GM12874 (cell line): Measurements from ENCODE around the gene DUSP8.

Source experiments
- CTCF ChIP-seq: IDR thresholded peaks from 2 replicates; pipeline ENCODE4 v1.5.1; 2011; ENCODE audit warnings: low read depth, mild to moderate bottlenecking, control low read depth, low read length, moderate library complexity; ENCODE audit not compliant: insufficient read depth

The DUSP8 gene

GRCh38 chr11:1510928-1511327, 61.1 kb downstream of the DUSP8 start:
- no peak for TF ChIP-seq CTCF

GRCh38 chr11:1509626-1510255, 62.3 kb downstream of the DUSP8 start:
- no peak for TF ChIP-seq CTCF

- TF ChIP-seq CTCF: no peak
Measured at GRCh38 chr11:1508986-1509385, 63.1 kb downstream of the DUSP8 start.

- no peak for TF ChIP-seq CTCF
Measured at GRCh38 chr11:1508491-1508891, 63.6 kb downstream of the DUSP8 start.

GRCh38 chr11:1507381-1508140, 64.5 kb downstream of the DUSP8 start:
- no peak for TF ChIP-seq CTCF

GRCh38 chr11:1506981-1507380, 65.1 kb downstream of the DUSP8 start:
- no peak for TF ChIP-seq CTCF

- TF ChIP-seq CTCF: no peak
Measured at GRCh38 chr11:1505480-1505879, 66.6 kb downstream of the DUSP8 start.
